ENCODE results near the gene PDLIM7. TPM values are rescaled to one million over a fixed set of nuclear protein-coding genes. Genes with fewer than 3 reads are reported as not detected.
"Not testable (repeated sequence)": the region's sequence is repeated elsewhere in the genome, so short reads cannot be mapped to it uniquely, and the experiment has no call there.

PDLIM7 gene
- total and polyA plus RNA-seq, 2 experiments from 2014 or later: 94.7 to 128 TPM

DNA sequence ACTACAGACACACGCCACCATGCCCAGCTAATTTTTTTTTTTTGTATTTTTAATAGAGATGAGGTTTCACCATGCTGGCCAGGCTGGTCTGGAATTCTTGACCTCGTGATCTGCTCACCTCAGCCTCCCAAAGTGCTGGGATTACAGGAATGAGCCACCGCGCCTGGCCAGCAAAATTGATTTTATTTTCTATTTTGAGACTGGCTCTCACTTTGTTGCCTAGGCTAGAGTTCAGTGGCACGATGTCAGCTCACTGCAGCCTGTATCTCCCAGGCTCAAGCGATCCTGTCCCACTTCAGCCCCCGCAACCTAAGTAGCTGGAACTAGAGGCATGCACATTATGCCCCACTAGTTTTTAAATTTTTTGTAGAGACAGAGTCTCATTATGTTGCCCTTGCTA, 37.0 kb upstream of the PDLIM7 start:
- peaks cover 50% of the 10 kb centered on the region for H3K36me3 Mint-ChIP-seq (ENCODE audit: low read depth)
- not testable (repeated sequence) for ATAC-seq; H3K9me2 ChIP-seq (ENCODE audit: insufficient read depth); H3K4me2 ChIP-seq; H3K79me2 ChIP-seq (replicated peaks; ENCODE audit: insufficient read depth); H3K27me3 ChIP-seq (ENCODE audit: insufficient read depth); DNase-seq (ENCODE audit: low spot score); H3K4me1 ChIP-seq (ENCODE audit: insufficient read depth); H3K27ac ChIP-seq (ENCODE audit: low read depth); H3F3A ChIP-seq (replicated peaks; ENCODE audit: low read depth); H3K4me1 Mint-ChIP-seq; H2AFZ ChIP-seq; H3K27me3 Mint-ChIP-seq (ENCODE audit: insufficient read depth, low read depth, poor library complexity); H3K27ac Mint-ChIP-seq; H3K9me3 Mint-ChIP-seq; H3K4me3 ChIP-seq; H3K4me3 Mint-ChIP-seq
- H3K36me3 ChIP-seq (ENCODE audit: insufficient read depth): peaks cover 14% of the 10 kb centered on the region
- peaks cover 27% of the 10 kb centered on the region for H4K20me1 ChIP-seq (replicated peaks; ENCODE audit: insufficient read depth)

DNA sequence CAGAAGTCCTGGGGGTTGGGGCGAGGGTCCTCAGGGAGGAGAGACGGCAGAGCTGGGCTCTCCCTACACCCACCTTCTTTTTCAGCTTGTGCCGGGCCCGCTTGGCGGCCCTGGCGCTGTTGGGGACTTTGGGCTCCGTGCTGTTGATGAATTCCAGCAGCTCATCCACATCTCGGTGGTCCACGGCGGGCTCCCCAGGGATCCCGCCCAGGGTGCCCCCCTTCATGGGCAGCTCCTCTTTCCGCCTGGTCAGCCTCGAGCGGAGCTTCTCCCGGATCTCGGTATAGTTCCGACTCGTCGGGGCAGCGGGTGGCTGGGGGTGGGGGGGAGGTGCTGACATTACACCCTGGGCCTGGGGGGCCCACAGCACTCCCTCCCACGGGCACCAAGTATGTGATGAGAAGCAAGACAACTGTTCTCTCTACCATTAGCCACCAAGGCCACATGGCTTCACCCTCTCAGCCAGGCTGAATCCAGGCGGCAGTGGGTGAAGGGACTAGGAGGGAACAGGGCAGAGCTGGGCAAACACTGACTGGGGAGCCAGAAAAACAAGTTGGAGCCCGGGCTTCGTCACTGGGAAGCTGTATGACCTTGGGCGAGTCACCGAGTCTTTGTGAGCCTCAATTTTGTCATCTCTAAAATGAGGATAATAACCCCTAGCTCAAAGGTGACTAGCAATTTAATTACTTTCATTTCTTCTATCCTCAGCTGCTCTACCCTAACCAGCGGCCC, 34.0 kb upstream of the PDLIM7 start:
- Histone ChIP-seq H3K79me2 (replicated peaks; ENCODE audit: insufficient read depth) (no peaks in the 10 kb centered on the region), H3K27ac (ENCODE audit: low read depth) (no peak overlapping the region), H3K9me2 (ENCODE audit: insufficient read depth) (no peaks in the 10 kb centered on the region), H4K20me1 (replicated peaks; ENCODE audit: insufficient read depth) (peaks cover 13% of the 10 kb centered on the region), H3K4me1 (ENCODE audit: insufficient read depth) (no peaks in the 10 kb centered on the region), H2AFZ (no peak overlapping the region), H3F3A (replicated peaks; ENCODE audit: low read depth) (0 out of 2 replicates have a peak, but pooled peaks cover 2% of the 10 kb centered on the region), H3K27me3 (ENCODE audit: insufficient read depth) (no peaks in the 10 kb centered on the region), H3K4me3 (no peak overlapping the region), H3K36me3 (ENCODE audit: insufficient read depth) (peaks cover 7% of the 10 kb centered on the region; the same call in 1 of the 2 replicates), H3K4me2 (no peak overlapping the region)
- Mint-ChIP-seq H3K36me3 (ENCODE audit: low read depth) (peaks cover 31% of the 10 kb centered on the region), H3K4me3 (no peak overlapping the region), H3K27me3 (ENCODE audit: insufficient read depth, low read depth, poor library complexity) (peaks cover 1% of the 10 kb centered on the region), H3K27ac (no peak overlapping the region), H3K9me3 (no peaks in the 10 kb centered on the region), H3K4me1 (no peaks in the 10 kb centered on the region)
- ATAC-seq (no peak), DNase-seq (ENCODE audit: low spot score) (no peak)
- TF ChIP-seq ZNF331 (CRISPR knock-in tag; IDR thresholded peaks at IDR 0.05; ENCODE audit: low read depth) (no peak), CREB1 (CRISPR knock-in tag; IDR thresholded peaks at IDR 0.05; ENCODE audit: low read depth) (no peak), JUNB (IDR thresholded peaks at IDR 0.05; ENCODE audit: unreplicated experiment) (no peak), STAT1 (IDR thresholded peaks at IDR 0.05; ENCODE audit: unreplicated experiment) (no peak), EZH2phosphoT487 (IDR thresholded peaks at IDR 0.05; ENCODE audit: unreplicated experiment) (no peak), NANOG (IDR thresholded peaks at IDR 0.05; ENCODE audit: borderline replicate concordance) (no peak)
- TF ChIP-seq, protein P1, sequence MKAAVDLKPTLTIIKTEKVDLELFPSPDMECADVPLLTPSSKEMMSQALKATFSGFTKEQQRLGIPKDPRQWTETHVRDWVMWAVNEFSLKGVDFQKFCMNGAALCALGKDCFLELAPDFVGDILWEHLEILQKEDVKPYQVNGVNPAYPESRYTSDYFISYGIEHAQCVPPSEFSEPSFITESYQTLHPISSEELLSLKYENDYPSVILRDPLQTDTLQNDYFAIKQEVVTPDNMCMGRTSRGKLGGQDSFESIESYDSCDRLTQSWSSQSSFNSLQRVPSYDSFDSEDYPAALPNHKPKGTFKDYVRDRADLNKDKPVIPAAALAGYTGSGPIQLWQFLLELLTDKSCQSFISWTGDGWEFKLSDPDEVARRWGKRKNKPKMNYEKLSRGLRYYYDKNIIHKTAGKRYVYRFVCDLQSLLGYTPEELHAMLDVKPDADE (IDR thresholded peaks at IDR 0.05): no peak
- TF ChIP-seq, protein P2, sequence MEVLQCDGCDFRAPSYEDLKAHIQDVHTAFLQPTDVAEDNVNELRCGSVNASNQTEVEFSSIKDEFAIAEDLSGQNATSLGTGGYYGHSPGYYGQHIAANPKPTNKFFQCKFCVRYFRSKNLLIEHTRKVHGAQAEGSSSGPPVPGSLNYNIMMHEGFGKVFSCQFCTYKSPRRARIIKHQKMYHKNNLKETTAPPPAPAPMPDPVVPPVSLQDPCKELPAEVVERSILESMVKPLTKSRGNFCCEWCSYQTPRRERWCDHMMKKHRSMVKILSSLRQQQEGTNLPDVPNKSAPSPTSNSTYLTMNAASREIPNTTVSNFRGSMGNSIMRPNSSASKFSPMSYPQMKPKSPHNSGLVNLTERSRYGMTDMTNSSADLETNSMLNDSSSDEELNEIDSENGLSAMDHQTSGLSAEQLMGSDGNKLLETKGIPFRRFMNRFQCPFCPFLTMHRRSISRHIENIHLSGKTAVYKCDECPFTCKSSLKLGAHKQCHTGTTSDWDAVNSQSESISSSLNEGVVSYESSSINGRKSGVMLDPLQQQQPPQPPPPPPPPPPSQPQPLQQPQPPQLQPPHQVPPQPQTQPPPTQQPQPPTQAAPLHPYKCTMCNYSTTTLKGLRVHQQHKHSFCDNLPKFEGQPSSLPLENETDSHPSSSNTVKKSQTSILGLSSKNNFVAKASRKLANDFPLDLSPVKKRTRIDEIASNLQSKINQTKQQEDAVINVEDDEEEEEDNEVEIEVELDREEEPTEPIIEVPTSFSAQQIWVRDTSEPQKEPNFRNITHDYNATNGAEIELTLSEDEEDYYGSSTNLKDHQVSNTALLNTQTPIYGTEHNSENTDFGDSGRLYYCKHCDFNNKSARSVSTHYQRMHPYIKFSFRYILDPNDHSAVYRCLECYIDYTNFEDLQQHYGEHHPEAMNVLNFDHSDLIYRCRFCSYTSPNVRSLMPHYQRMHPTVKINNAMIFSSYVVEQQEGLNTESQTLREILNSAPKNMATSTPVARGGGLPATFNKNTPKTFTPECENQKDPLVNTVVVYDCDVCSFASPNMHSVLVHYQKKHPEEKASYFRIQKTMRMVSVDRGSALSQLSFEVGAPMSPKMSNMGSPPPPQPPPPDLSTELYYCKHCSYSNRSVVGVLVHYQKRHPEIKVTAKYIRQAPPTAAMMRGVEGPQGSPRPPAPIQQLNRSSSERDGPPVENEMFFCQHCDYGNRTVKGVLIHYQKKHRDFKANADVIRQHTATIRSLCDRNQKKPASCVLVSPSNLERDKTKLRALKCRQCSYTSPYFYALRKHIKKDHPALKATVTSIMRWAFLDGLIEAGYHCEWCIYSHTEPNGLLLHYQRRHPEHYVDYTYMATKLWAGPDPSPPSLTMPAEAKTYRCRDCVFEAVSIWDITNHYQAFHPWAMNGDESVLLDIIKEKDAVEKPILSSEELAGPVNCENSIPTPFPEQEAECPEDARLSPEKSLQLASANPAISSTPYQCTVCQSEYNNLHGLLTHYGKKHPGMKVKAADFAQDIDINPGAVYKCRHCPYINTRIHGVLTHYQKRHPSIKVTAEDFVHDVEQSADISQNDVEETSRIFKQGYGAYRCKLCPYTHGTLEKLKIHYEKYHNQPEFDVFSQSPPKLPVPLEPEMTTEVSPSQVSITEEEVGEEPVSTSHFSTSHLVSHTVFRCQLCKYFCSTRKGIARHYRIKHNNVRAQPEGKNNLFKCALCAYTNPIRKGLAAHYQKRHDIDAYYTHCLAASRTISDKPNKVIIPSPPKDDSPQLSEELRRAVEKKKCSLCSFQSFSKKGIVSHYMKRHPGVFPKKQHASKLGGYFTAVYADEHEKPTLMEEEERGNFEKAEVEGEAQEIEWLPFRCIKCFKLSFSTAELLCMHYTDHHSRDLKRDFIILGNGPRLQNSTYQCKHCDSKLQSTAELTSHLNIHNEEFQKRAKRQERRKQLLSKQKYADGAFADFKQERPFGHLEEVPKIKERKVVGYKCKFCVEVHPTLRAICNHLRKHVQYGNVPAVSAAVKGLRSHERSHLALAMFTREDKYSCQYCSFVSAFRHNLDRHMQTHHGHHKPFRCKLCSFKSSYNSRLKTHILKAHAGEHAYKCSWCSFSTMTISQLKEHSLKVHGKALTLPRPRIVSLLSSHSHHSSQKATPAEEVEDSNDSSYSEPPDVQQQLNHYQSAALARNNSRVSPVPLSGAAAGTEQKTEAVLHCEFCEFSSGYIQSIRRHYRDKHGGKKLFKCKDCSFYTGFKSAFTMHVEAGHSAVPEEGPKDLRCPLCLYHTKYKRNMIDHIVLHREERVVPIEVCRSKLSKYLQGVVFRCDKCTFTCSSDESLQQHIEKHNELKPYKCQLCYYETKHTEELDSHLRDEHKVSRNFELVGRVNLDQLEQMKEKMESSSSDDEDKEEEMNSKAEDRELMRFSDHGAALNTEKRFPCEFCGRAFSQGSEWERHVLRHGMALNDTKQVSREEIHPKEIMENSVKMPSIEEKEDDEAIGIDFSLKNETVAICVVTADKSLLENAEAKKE (CRISPR knock-in tag; IDR thresholded peaks at IDR 0.05): no peak
- TF ChIP-seq, protein P3, sequence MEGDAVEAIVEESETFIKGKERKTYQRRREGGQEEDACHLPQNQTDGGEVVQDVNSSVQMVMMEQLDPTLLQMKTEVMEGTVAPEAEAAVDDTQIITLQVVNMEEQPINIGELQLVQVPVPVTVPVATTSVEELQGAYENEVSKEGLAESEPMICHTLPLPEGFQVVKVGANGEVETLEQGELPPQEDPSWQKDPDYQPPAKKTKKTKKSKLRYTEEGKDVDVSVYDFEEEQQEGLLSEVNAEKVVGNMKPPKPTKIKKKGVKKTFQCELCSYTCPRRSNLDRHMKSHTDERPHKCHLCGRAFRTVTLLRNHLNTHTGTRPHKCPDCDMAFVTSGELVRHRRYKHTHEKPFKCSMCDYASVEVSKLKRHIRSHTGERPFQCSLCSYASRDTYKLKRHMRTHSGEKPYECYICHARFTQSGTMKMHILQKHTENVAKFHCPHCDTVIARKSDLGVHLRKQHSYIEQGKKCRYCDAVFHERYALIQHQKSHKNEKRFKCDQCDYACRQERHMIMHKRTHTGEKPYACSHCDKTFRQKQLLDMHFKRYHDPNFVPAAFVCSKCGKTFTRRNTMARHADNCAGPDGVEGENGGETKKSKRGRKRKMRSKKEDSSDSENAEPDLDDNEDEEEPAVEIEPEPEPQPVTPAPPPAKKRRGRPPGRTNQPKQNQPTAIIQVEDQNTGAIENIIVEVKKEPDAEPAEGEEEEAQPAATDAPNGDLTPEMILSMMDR (conservative IDR thresholded peaks at IDR 0.05; ENCODE audit: low read depth in 2 of 2): no peak
